ENCODE data around the gene FBXW4.

- TF ChIP-seq EP300 (IDR thresholded peaks at IDR 0.05; ENCODE audit: low read depth) (no peak), CTCF (IDR thresholded peaks at IDR 0.05) (no peak), POLR2A (IDR thresholded peaks at IDR 0.05) (no peak)
These were observed 10.2 kb downstream of the FBXW4 start for GRCh38 chr10:101684782-101685181.

Data from transverse colon (tissue), 3 donors.